Measurements from ENCODE around the gene TMEM139.
"Not testable (repeated sequence)": the region's sequence is repeated elsewhere in the genome, so short reads cannot be mapped to it uniquely, and the experiment has no call there.

The TMEM139 gene

GRCh38 chr7:143258831-143259230 lies 25.9 kb upstream of the TMEM139 start:
- DNase-seq (ENCODE audit: low read depth in 1 of 2, low spot score in 1 of 2): no peak

DNA sequence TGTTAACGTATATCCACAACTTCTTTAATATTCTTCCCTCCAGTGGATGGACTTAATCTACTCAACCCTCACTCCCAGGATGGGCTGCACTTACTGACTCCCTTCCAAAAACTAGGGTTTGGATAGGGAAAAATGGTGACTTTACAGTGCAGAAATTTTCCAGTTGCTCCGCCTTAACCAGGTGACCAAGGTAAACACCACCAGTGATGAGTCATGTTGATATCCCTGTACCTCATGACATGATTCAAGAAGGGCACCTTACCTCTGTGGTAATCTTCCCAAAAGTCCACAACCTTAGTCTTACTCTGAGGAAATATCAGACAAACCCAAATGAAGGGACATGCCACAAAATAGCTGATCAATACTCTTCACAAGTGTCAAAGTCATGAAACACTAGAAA lies 25.0 kb upstream of the TMEM139 start:
- DNase-seq (ENCODE audit: low read depth in 1 of 2, low spot score in 1 of 2): no peak

DNA sequence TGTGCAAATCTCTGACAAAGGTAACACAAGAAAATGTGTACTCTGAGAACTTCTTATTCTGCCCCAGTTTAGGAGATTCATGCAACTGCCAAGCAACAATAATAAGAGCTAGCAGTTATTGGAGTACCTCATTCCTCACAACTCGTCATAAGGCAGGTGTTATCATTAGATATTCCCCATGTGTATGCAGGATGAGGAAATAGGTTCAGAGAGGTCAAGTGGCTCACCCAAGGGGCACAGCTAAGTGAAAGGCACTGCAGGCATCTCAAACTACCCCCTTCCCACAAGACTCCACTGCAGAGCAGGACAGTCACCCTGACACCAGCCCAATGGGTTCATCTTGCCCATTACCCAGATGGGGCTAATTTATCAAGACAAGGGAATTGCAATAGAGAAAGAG lies 22.9 kb upstream of the TMEM139 start:
- DNase-seq (ENCODE audit: low read depth in 1 of 2, low spot score in 1 of 2): no peak

DNA sequence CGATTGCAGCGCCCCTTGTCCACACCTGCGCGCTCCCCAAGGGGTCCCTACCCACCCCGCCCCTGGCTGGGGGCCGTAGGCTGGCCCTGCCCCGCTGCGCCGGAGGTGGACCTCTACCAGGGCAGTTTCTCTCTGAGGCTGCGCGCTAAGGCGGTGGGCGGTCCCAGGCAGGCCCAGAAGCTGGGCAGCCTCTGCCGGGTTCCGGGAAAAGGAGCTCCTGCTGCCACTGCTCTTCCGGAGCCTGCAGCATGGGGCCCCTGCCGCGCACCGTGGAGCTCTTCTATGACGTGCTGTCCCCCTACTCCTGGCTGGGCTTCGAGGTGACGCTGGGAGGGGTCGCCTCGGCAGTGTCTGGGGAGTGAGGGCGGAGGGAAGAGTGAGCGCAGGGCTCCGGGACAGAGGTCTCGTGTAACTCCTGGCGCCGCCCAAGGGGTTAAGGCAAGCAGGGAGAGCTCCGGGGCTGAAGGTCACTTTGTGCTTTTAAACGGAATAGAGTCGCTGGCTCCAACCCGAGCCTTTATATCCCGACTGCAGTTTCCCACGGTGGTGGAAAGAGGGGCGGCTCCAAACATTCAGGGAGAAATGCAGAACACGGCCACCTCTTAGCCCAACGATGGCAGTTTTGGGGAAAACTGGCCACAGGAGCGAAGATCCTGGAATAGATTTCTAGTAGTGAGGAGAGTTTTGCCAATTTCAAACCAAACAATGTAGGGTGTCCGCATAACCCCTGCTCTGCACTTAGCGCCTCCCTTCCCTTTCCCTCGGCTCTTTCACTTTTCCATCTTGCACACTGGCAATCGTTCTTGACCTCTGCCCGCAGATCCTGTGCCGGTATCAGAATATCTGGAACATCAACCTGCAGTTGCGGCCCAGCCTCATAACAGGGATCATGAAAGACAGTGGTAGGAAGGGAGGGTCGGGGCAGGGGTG lies 21.2 kb upstream of the TMEM139 start, which contains the start of gene GSTK1:
Gene GSTK1, plus strand, starts transcription at position 176 of the 930 bp plus-strand sequence. Its CDS starts 73 bp downstream, at position 249.
- DNase-seq (ENCODE audit: low read depth in 1 of 2, low spot score in 1 of 2): peak; percentile 67 to 69

DNA sequence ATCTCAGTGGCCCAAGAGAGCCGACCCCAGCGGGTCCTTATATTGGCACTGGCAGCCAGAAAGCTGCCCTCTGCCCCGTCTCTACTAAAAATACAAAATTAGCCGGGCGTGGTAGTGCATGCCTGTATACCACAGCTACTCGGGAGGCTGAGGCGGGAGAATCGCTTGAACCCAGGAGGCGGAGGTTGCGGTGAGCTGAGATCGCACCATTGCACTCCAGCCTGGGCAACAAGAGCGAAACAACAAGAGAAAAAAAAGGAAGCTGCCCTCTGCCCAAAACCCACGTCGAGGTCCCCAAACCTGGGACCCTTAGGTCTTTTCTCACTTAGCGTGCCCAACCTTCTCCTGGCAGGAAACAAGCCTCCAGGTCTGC lies 20.6 kb upstream of the TMEM139 start:
- not testable (repeated sequence) for DNase-seq (ENCODE audit: low read depth in 1 of 2, low spot score in 1 of 2)

GRCh38 chr7:143265017-143265693 lies 19.6 kb upstream of the TMEM139 start:
- no peak for DNase-seq (ENCODE audit: low read depth in 1 of 2, low spot score in 1 of 2)

DNA sequence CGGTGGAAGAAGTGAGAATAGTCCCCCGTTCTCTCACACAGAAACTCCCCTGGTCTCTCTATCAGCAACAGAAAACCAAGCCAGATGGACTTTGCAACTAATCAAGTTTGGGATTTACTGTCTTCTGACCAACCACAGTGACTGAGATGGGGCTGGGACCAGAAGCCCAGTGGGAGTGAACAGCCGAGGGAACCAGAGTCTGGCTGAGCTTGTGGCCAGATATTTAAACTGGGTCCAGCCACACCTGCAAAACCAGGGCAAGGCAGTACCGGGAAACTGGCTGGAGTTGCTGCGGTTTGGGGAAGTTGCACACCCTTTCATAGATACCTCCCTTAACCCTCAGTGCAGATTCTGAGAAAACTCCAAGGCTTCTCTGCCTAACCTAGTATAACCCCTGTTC lies 15.5 kb upstream of the TMEM139 start:
- DNase-seq (ENCODE audit: low read depth in 1 of 2, low spot score in 1 of 2): no peak

- DNase-seq (ENCODE audit: low read depth in 1 of 2, low spot score in 1 of 2): no peak
Measured at GRCh38 chr7:143271240-143271639, 13.5 kb upstream of the TMEM139 start.

DNA sequence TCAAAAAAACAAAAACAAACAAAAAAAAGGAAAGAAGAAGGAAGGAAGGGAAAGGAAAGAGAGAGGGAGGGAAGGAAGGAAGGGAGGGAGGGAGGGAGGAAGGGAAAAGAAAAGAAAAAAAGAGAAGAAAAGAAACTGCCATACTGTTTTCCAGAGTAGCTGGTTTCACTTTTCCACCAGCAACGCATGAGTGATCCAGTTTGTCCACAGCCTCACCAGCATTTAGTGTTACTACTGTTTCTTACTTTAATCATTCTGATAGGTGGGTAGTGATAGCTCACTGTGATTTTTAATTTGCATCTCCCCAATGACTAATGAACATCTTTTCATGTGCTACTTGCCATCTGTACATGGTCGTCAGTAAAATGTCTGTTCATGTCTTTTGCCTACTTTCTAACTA lies 11.9 kb upstream of the TMEM139 start:
- DNase-seq (ENCODE audit: low read depth in 1 of 2, low spot score in 1 of 2): no peak

DNA sequence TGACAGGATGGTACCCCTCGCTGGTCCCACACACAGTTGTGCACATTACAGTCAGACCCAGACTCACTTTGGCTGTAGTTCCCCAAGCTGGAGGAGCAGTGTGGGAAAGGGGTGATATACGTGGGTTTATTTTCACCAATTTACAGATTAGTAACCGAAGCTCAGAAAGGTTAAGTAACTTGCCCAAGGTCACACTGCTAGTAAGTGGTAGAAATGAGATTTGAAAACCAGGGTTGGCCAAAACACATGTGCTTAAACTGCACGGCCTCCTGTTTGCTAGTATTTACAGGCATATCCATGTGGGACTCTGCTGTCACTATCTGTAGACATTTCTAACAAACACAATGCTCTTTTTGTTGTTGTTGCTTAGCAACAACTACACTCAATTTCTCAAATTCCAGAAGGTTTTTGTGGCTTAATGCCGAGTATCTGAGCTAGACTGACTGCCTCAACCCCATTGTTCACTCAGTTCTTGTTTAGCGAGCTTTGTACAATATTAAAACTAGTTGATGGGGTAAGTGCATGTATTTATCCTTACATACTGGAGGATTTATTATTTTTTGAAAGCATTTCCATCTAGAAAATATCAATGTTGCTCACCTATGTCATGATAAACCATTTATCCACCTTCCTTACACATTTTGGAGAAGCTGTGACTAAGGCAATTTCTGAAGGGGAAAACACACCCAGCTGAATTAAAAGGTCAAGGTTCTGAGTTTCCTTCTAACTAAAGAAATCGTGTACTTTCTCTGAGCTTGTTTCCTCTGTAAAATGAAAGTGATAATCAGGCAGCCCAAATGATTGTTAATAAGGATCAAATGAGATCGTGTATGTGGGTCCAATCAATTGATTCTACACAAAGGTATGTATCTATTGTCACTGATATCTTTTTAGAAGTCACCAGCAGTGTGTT lies 5.3 kb upstream of the TMEM139 start:
- no peak for DNase-seq (ENCODE audit: low read depth in 1 of 2, low spot score in 1 of 2)

- DNase-seq (ENCODE audit: low read depth in 1 of 2, low spot score in 1 of 2): no peak
Measured at GRCh38 chr7:143280160-143280559, 4.6 kb upstream of the TMEM139 start.

- no peak for DNase-seq (ENCODE audit: low read depth in 1 of 2, low spot score in 1 of 2)
Measured at GRCh38 chr7:143280566-143280965, 4.2 kb upstream of the TMEM139 start.

- DNase-seq (ENCODE audit: low read depth in 1 of 2, low spot score in 1 of 2): no peak
Measured at GRCh38 chr7:143281529-143281928, 3.2 kb upstream of the TMEM139 start.

DNA sequence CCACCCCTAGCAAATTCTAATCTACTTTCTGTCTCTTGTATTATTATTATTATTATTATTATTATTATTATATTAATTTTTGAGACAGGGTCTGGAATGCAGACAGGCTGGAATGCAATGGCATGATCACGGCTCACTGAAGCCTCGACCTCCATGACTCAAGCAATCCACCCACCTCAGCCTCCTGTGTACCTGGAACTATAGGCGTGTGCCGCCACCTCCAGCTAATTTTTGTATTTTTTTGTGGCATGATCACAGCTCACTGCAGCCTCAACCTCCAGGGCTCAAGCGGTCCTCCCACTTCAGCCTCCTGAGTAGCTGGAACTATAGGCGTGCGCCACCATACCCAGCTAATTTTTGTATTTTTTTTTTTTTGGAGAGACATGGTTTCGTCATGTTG lies 2.6 kb upstream of the TMEM139 start:
- no peak for DNase-seq (ENCODE audit: low read depth in 1 of 2, low spot score in 1 of 2)

GRCh38 chr7:143283381-143283780 lies 1.4 kb upstream of the TMEM139 start:
- no peak for DNase-seq (ENCODE audit: low read depth in 1 of 2, low spot score in 1 of 2)

DNA sequence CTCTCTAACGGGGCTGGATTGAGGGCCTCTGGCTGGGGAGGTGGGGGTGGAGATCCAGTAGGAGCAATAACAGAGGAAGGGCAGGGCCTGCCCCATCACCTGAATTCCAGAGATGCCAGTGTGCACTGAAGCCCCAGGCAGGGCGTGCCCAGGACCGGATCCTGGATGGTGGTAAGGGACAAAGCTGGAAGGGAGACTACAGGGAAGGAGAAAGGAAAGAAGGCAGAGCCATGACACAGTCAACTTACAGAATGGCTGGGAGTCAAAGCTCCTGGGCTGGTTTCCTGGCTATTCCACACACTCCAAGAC lies 666 bp downstream of the TMEM139 start:
- no peak for DNase-seq (ENCODE audit: low read depth in 1 of 2, low spot score in 1 of 2)

DNA sequence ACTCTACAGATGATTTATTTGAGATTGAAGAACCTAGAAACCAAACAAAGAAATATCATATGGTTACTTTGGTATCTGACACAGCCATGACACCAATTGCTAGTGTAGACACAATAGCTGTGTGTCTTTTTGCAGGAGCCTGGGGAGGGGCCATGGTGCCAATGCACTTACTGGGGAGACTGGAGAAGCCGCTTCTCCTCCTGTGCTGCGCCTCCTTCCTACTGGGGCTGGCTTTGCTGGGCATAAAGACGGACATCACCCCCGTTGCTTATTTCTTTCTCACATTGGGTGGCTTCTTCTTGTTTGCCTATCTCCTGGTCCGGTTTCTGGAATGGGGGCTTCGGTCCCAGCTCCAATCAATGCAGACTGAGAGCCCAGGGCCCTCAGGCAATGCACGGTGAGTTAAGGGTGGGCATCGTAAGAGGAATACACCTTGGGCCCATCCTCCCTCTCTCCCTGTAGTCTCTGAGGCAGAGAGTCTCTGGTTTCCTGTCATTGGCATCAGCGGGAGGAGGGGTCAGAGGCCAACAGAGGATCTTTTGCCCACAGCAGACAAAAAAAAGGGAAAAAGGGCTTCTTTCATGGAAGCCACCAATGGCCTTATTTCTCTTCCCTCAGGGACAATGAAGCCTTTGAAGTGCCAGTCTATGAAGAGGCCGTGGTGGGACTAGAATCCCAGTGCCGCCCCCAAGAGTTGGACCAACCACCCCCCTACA lies 1.2 kb downstream of the TMEM139 start:
- no peak for DNase-seq (ENCODE audit: low read depth in 1 of 2, low spot score in 1 of 2)

DNA sequence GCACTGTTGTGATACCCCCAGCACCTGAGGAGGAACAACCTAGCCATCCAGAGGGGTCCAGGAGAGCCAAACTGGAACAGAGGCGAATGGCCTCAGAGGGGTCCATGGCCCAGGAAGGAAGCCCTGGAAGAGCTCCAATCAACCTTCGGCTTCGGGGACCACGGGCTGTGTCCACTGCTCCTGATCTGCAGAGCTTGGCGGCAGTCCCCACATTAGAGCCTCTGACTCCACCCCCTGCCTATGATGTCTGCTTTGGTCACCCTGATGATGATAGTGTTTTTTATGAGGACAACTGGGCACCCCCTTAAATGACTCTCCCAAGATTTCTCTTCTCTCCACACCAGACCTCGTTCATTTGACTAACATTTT lies 1.7 kb downstream of the TMEM139 start:
- no peak for DNase-seq (ENCODE audit: low read depth in 1 of 2, low spot score in 1 of 2)

GRCh38 chr7:143287339-143287934 lies 2.7 kb downstream of the TMEM139 start:
- DNase-seq (ENCODE audit: low read depth in 1 of 2, low spot score in 1 of 2): no peak
